Osteoblast (primary cell): ENCODE measurements around the gene ATXN10. TPM values are rescaled to one million over a fixed set of nuclear protein-coding genes. Genes with fewer than 3 reads are reported as not detected.
A peak's percentile ranks its signal among the peaks of the same experiment; 100 is the strongest.

ENCODE experiments used
- DNase-seq: peaks from one replicate; pipeline ENCODE4 v3.0.0; 2011; ENCODE audit warnings: low spot score, mixed read lengths; ENCODE audit not compliant: insufficient read length; ENCODE audit errors: missing footprints
- H2AFZ ChIP-seq: 2 replicates; pipeline ENCODE4 v1.6.0; 2011; ENCODE audit warnings: mild to moderate bottlenecking, low read length
- H3K27ac ChIP-seq: 2 replicates; pipeline ENCODE4 v1.5.1; 2011; ENCODE audit warnings: mild to moderate bottlenecking, low read depth, low read length, moderate library complexity
- H3K27me3 ChIP-seq: 2 replicates; pipeline ENCODE4 v1.6.0; 2012; ENCODE audit warnings: mild to moderate bottlenecking, control low read depth, inconsistent platforms, low read length, moderate library complexity; ENCODE audit not compliant: insufficient read depth
- H3K36me3 ChIP-seq: 2 replicates; pipeline ENCODE4 v1.5.1; 2011; ENCODE audit warnings: mild to moderate bottlenecking, low read length, control low read depth, moderate library complexity; ENCODE audit not compliant: insufficient read depth
- H3K4me1 ChIP-seq: 2 replicates; pipeline ENCODE4 v1.5.1; 2011; ENCODE audit warnings: mild to moderate bottlenecking, low read length, control low read depth, moderate library complexity; ENCODE audit not compliant: insufficient read depth
- H3K4me2 ChIP-seq: 2 replicates; pipeline ENCODE4 v1.6.0; 2011; ENCODE audit warnings: mild to moderate bottlenecking, low read length; ENCODE audit not compliant: insufficient read depth
- H3K4me3 ChIP-seq: fragments of 200-600 bp; sonication (generic); 3 replicates; pipeline ENCODE4 v1.5.1; 2012; ENCODE audit warnings: mild to moderate bottlenecking, low read length, inconsistent platforms; ENCODE audit not compliant: insufficient read depth
- H3K79me2 ChIP-seq: 2 replicates; pipeline ENCODE4 v1.6.0; 2012; ENCODE audit warnings: mild to moderate bottlenecking, low read length, control low read depth, inconsistent platforms; ENCODE audit not compliant: insufficient read depth
- H3K9me3 ChIP-seq: 2 replicates; pipeline ENCODE4 v1.5.1; 2011; ENCODE audit warnings: low read depth, low read length, control low read depth
- H4K20me1 ChIP-seq: 2 replicates; pipeline ENCODE4 v1.6.0; 2012; ENCODE audit warnings: mild to moderate bottlenecking, low read length, control low read depth; ENCODE audit not compliant: insufficient read depth
- CTCF ChIP-seq: IDR thresholded peaks from 2 replicates; pipeline ENCODE4 v1.5.1; 2011; ENCODE audit warnings: mild to moderate bottlenecking, low read depth, low read length, moderate library complexity; ENCODE audit errors: extremely low read depth
- total RNA-seq: library from RNA; depleted of rRNA; stranded (reverse); fragments of >200 nt; gene quantifications from 2 replicates; pipeline ENCODE4 v1.2.3, GENCODE V29; 2012

Gene ATXN10
- total RNA-seq, 1 donor = 138 TPM

DNA sequence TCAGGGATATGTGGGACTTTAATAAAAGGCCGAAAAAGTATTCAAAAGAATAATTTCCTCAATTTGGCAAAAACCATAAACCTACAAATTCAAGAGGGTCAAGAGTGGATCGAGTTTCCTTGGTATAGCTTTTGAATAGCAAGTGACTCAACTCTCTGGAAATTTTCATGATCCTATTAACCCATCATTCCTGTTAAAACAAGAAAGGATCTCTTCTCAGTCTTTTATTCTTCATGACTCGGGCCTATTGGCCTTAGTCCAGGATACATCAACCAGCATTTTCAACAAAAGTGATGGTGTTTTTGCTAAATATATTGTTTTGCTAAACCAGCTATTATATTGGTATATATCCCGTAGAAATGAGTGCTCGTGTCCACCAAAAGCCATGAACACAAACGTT lies 110.3 kb downstream of the ATXN10 start:
- Histone ChIP-seq H3K36me3 (peaks cover 8% of the 10 kb centered on the region), H4K20me1 (peaks cover 49% of the 10 kb centered on the region), H3K4me3 (no peak overlapping the region), H3K27ac (peak overlapping the region; percentile 12), H2AFZ (no peak overlapping the region), H3K4me1 (peaks cover 47% of the 10 kb centered on the region), H3K4me2 (no peak overlapping the region), H3K27me3 (no peaks in the 10 kb centered on the region), H3K79me2 (peaks cover 85% of the 10 kb centered on the region), H3K9me3 (no peaks in the 10 kb centered on the region)
- no peak for TF ChIP-seq CTCF
- DNase-seq = no peak

GRCh38 chr22:45783021-45783420 lies 111.4 kb downstream of the ATXN10 start:
- Histone ChIP-seq H3K36me3 (peaks cover 8% of the 10 kb centered on the region), H3K27me3 (no peaks in the 10 kb centered on the region), H3K9me3 (no peaks in the 10 kb centered on the region), H3K4me1 (peaks cover 37% of the 10 kb centered on the region), H3K4me2 (no peak overlapping the region), H4K20me1 (peaks cover 46% of the 10 kb centered on the region), H3K79me2 (peaks cover 87% of the 10 kb centered on the region), H3K27ac (no peak overlapping the region), H2AFZ (no peak overlapping the region), H3K4me3 (no peak overlapping the region)
- TF ChIP-seq CTCF = no peak
- no peak for DNase-seq

- no peak overlapping the region for H3K4me3 ChIP-seq
- H3K36me3 ChIP-seq = peaks cover 6% of the 10 kb centered on the region
- no peak for DNase-seq
- H4K20me1 ChIP-seq = peaks cover 49% of the 10 kb centered on the region
- H3K4me2 ChIP-seq = no peak overlapping the region
- H3K9me3 ChIP-seq = no peaks in the 10 kb centered on the region
- no peak overlapping the region for H3K27ac ChIP-seq
- H2AFZ ChIP-seq = no peak overlapping the region
- H3K4me1 ChIP-seq = peaks cover 35% of the 10 kb centered on the region
- peaks cover 89% of the 10 kb centered on the region for H3K79me2 ChIP-seq
- H3K27me3 ChIP-seq = no peaks in the 10 kb centered on the region
- no peak for TF ChIP-seq CTCF
Measured at GRCh38 chr22:45783690-45784089, 112.1 kb downstream of the ATXN10 start.

DNA sequence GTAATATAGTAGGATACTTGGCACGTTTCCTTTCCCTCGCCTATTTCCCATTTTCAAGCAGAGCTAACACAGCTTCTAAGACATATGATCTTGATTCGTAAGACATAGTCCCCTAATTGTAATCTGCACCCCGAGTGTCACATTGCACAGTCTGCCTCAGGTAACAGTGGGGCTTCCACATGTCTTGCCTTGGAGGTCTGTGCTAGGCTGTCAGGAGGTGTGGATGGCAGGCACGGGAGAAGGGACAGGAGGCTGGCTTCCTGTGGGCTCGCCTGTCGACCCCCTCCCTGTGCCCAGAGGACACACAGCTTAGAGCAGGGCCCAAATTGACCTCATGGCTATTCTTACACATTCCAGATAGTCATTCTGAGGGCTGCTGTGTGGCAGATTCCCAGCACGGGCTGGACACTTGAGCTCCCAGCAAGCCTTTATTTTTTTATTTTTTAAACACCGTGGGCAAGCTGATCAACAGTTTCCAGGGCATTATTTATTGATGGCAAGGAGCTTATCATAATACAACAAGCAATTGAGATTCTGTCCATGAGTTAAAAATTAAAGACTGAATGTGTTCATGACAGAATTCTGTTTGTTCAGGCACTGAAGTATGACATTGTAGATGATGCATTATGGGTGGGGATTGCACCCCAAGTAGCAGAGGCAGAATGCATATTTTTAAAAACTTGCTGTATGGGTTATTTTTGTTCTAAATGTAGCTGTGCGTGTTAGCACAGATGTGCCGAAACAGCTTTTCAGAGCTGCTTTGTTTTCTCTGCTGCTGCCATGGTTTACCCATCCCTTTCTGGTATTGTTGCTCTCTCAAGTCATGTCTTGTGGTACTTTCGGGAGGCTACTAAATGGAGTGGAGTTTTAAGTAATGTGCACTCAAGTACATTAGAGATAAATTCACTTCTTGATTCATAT lies 113.0 kb downstream of the ATXN10 start:
- Histone ChIP-seq H2AFZ (no peak overlapping the region), H3K4me3 (no peak overlapping the region), H4K20me1 (peaks cover 58% of the 10 kb centered on the region), H3K4me1 (peaks cover 35% of the 10 kb centered on the region), H3K27ac (peak overlapping the region; percentile 49), H3K79me2 (peaks cover 90% of the 10 kb centered on the region), H3K36me3 (no peaks in the 10 kb centered on the region), H3K27me3 (no peaks in the 10 kb centered on the region), H3K4me2 (no peak overlapping the region), H3K9me3 (no peaks in the 10 kb centered on the region)
- no peak for TF ChIP-seq CTCF
- DNase-seq = no peak
